SK-N-MC (cell line): ENCODE results near the gene GRB14.

ENCODE experiments used
- DNase-seq: peaks from one replicate; pipeline ENCODE4 v3.0.0-alpha.2; 2011; ENCODE audit warnings: low read depth, low spot score
- H3K27ac ChIP-seq: fragments of 200-600 bp; sonication (generic); 2 replicates; pipeline ENCODE4 v1.5.1; 2016; ENCODE audit warnings: mixed run types
- H3K36me3 ChIP-seq: fragments of 200-600 bp; sonication (generic); 2 replicates; pipeline ENCODE4 v1.6.1; 2017; ENCODE audit warnings: antibody characterized with exemption, low read length, mixed read lengths; ENCODE audit not compliant: insufficient read depth
- H3K4me3 ChIP-seq: fragments of 200-600 bp; sonication (generic); 2 replicates; pipeline ENCODE4 v1.5.1; 2016
- H3K9ac ChIP-seq: fragments of 200-600 bp; sonication (generic); 2 replicates; pipeline ENCODE4 v1.8.0; 2017; ENCODE audit warnings: mixed run types, mixed read lengths; ENCODE audit not compliant: insufficient read length
- H3K9me3 ChIP-seq: fragments of 200-600 bp; sonication (generic); 2 replicates; pipeline ENCODE4 v1.6.1; 2017; ENCODE audit warnings: low read depth, mild to moderate bottlenecking, antibody characterized with exemption, low read length, moderate library complexity, mixed read lengths
- EZH2 ChIP-seq: fragments of 200-600 bp; sonication (generic); IDR thresholded peaks from one replicate; pipeline ENCODE4 v1.6.1; 2017; ENCODE audit warnings: antibody characterized with exemption
- FOXP2 ChIP-seq: optimal IDR thresholded peaks from 2 replicates; pipeline ENCODE3; 2011; ENCODE audit warnings: mild to moderate bottlenecking, moderate library complexity; ENCODE audit not compliant: insufficient read depth; ENCODE audit errors: extremely low read length, control extremely low read depth
- POLR2AphosphoS5 ChIP-seq: IDR thresholded peaks from 2 replicates; pipeline ENCODE4 v1.6.1; 2012; ENCODE audit warnings: mild to moderate bottlenecking, low read depth, low read length, borderline replicate concordance

Gene GRB14

GRCh38 chr2:164622338-164623106, 1.2 kb upstream of the GRB14 start:
- no peak overlapping the region for H3K9ac ChIP-seq
- no peak for DNase-seq
- no peak overlapping the region for H3K27ac ChIP-seq
- peak overlapping the region; percentile 89; the same call in 1 of the 2 replicates for H3K4me3 ChIP-seq
- TF ChIP-seq EZH2 (no peak), POLR2AphosphoS5 (no peak), FOXP2 (no peak)
- no peaks in the 10 kb centered on the region for H3K9me3 ChIP-seq
- no peaks in the 10 kb centered on the region for H3K36me3 ChIP-seq

GRCh38 chr2:164621764-164622105, 453 bp upstream of the GRB14 start:
- Histone ChIP-seq H3K36me3 (no peaks in the 10 kb centered on the region), H3K9me3 (no peaks in the 10 kb centered on the region), H3K27ac (no peak overlapping the region), H3K9ac (peak overlapping the region; percentile 72), H3K4me3 (peak overlapping the region; percentile 89)
- TF ChIP-seq FOXP2 = no peak
- no peak for TF ChIP-seq POLR2AphosphoS5
- TF ChIP-seq EZH2 = no peak
- DNase-seq = no peak

- H3K9me3 ChIP-seq = no peaks in the 10 kb centered on the region
- no peaks in the 10 kb centered on the region for H3K36me3 ChIP-seq
- H3K9ac ChIP-seq = no peak overlapping the region
- TF ChIP-seq EZH2 (no peak), FOXP2 (no peak), POLR2AphosphoS5 (no peak)
- DNase-seq = no peak
- H3K4me3 ChIP-seq = peak overlapping the region; percentile 89
- H3K27ac ChIP-seq = no peak overlapping the region
These were observed 825 bp downstream of the GRB14 start for GRCh38 chr2:164620457-164620856.

GRCh38 chr2:164617466-164617865, 3.8 kb downstream of the GRB14 start:
- DNase-seq = no peak
- no peak overlapping the region for H3K9ac ChIP-seq
- H3K36me3 ChIP-seq = no peaks in the 10 kb centered on the region
- TF ChIP-seq EZH2 (no peak), FOXP2 (no peak), POLR2AphosphoS5 (no peak)
- no peaks in the 10 kb centered on the region for H3K9me3 ChIP-seq
- no peak overlapping the region for H3K4me3 ChIP-seq
- H3K27ac ChIP-seq = no peak overlapping the region

- no peaks in the 10 kb centered on the region for H3K9me3 ChIP-seq
- H3K9ac ChIP-seq = no peak overlapping the region
- H3K27ac ChIP-seq = no peak overlapping the region
- H3K4me3 ChIP-seq = no peak overlapping the region
- H3K36me3 ChIP-seq = no peaks in the 10 kb centered on the region
- TF ChIP-seq POLR2AphosphoS5 (no peak), FOXP2 (no peak), EZH2 (no peak)
- DNase-seq = no peak
These were observed 7.8 kb downstream of the GRB14 start for GRCh38 chr2:164613321-164613982.

- Histone ChIP-seq H3K9me3 (no peaks in the 10 kb centered on the region), H3K36me3 (no peaks in the 10 kb centered on the region), H3K9ac (no peak overlapping the region), H3K27ac (no peak overlapping the region), H3K4me3 (no peak overlapping the region)
- TF ChIP-seq POLR2AphosphoS5 (no peak), EZH2 (no peak), FOXP2 (no peak)
- no peak for DNase-seq
These were observed 11.5 kb downstream of the GRB14 start for GRCh38 chr2:164609790-164610189.

GRCh38 chr2:164606557-164606956, 14.7 kb downstream of the GRB14 start:
- H3K27ac ChIP-seq = no peak overlapping the region
- no peak overlapping the region for H3K9ac ChIP-seq
- no peak for DNase-seq
- no peak for TF ChIP-seq POLR2AphosphoS5
- no peak for TF ChIP-seq EZH2
- TF ChIP-seq FOXP2 = no peak
- H3K9me3 ChIP-seq = no peaks in the 10 kb centered on the region
- no peaks in the 10 kb centered on the region for H3K36me3 ChIP-seq
- H3K4me3 ChIP-seq = no peak overlapping the region

GRCh38 chr2:164605295-164605694, 16.0 kb downstream of the GRB14 start:
- H3K9ac ChIP-seq = no peak overlapping the region
- H3K9me3 ChIP-seq = no peaks in the 10 kb centered on the region
- DNase-seq = no peak
- no peak overlapping the region for H3K27ac ChIP-seq
- no peak for TF ChIP-seq EZH2
- no peak for TF ChIP-seq FOXP2
- no peak for TF ChIP-seq POLR2AphosphoS5
- no peaks in the 10 kb centered on the region for H3K36me3 ChIP-seq
- H3K4me3 ChIP-seq = no peak overlapping the region
